D341Med (cell line): ENCODE results near the gene DGAT2.

Source experiments
- DNase-seq: peaks from one replicate; pipeline ENCODE4 v3.0.0; 2012; ENCODE audit warnings: low spot score

Gene DGAT2

DNA sequence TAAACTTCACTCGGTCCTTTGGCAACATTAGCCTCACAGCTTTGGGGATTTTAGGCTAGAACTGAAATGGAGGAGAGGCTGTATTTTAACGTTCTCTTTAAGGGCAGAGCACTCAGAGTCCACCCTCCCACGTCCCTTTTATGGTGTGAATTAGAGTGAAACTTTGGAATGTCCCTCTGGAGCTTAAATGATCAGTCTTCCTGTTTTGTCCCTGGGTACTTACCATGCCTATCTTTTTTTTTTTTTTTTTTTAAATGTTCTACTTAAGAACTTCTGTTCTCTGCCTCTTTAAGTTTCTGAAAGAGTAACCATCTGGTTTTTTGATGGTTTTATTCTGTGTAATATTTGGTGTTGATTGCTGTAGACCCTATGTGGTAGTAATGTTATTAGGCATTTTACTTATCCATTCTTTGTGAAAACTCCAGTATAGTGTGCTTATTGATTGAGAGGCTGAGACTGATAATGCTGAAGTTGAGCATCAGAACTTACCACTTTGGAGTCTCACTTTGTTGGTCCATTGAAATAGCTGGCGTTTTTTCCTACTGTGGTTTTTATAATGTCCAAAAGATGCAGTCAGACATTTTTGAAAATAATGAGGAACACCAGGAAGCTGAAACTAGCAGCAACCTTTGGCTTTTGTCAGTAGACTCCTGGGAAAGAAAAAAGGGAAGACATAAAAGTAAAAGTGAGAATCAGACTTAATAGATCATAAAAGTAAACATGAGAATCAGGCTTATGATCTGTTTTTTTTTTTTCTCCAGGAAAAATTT, 58.1 kb downstream of the DGAT2 start:
- DNase-seq, result no peak

DNA sequence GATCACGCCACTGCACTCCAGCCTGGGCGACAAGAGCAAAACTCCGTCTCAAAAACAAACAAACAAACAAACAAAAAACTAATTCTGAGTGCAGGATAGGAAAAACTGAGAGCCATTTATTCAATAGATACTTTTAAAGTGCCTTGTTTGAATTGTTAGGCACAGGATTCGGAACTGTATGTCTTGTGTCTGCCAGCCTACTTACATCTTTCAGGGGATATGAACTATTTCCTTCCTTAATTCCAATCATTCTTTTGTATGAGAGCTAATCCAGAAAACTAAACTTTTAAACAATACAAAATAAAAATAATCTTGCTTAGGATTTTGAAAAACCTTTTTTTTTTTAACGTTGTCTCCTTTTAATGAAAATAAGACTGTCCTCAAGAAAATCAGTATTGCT, 59.0 kb downstream of the DGAT2 start:
- no peak for DNase-seq

DNA sequence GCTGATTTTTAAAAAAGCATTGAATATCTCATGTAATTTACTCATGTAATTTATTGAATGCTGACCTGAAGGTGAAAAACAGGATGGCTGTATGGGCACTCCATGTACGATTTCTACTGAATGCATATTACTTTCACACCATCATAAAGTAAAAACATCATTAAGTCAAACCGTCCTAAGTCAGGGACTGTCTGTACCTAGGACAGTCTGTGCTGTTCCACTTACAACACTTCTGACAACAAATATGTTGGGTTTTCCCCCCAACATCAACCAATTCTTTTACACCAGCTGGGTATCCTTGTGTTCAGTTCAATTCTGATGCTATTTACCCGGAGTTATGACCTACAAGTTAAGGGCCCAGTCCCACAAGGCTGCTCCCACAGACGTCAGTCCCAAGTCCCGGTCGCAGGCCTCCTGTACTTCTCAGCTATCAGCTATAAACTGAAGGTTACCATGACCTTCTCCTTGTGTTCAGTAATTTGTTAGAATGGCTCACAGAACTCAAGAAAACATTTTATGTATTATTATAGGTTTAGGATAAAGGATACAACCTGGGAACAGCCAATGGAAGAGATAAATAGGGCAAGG, 63.4 kb downstream of the DGAT2 start:
- no peak for DNase-seq

DNA sequence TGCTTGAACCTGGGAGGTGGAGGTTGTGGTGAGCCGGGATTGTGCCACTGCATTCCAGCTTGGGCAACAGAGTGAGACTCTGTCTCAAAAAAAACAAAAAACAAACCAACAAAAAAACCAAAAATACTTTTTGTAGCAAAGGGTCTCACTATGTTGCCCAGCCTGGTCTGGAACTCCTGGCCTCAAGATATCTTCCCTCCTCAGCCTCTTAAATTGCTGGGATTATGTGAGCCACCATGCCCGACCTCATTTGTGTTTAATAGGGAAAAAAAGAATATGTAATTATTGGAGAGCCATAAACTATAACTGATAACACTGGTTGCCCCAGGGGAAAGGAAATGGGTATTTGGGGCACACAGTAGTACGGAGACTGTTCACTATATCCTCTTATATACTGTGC, 66.2 kb downstream of the DGAT2 start:
- DNase-seq, result no peak

- no peak for DNase-seq
Measured at GRCh38 chr11:75836417-75836816, 67.8 kb downstream of the DGAT2 start.

GRCh38 chr11:75839851-75840250, 71.3 kb downstream of the DGAT2 start:
- DNase-seq, result no peak

- no peak for DNase-seq
Measured at GRCh38 chr11:75840522-75840921, 71.9 kb downstream of the DGAT2 start.

- DNase-seq, result no peak
Measured at GRCh38 chr11:75841739-75842138, 73.2 kb downstream of the DGAT2 start.

- no peak for DNase-seq
Measured at GRCh38 chr11:75845324-75845723, 76.7 kb downstream of the DGAT2 start.

- no peak for DNase-seq
Measured at GRCh38 chr11:75849894-75850293, 81.3 kb downstream of the DGAT2 start.

- peak; percentile 28 for DNase-seq
Measured at GRCh38 chr11:75850787-75851186, 82.2 kb downstream of the DGAT2 start.
